Natural killer cell (primary cell): ENCODE results near the gene GTF3A. TPM values are rescaled to one million over a fixed set of nuclear protein-coding genes. Genes with fewer than 3 reads are reported as not detected.

Experiments
- ATAC-seq, 3 donors: fragments of 150-1000 bp in 2 of 3; fragments of 200-7000 bp in 1 of 3; cut with Tn5 transposase; 1 replicate in 1 of 3; 2 replicates in 2 of 3; pipeline ENCODE4 v1.10.0; 2021; ENCODE audit warnings: mild to moderate bottlenecking in 2 of 3, moderate library complexity in 2 of 3
- DNase-seq, 2 donors: peaks; one replicate each; pipeline versions ENCODE4 v3.0.0 to v3.0.0-alpha.2; 2013 to 2021; ENCODE audit warnings: mixed read lengths in 1 of 2
- H3K27ac ChIP-seq: one replicate; pipeline ENCODE4 v1.5.1; 2013; ENCODE audit warnings: mild to moderate bottlenecking, low read length
- H3K27me3 ChIP-seq: one replicate; pipeline ENCODE4 v1.6.1; 2013; ENCODE audit warnings: low read length; ENCODE audit not compliant: control insufficient read depth, insufficient read depth
- H3K36me3 ChIP-seq: one replicate; pipeline ENCODE4 v1.6.1; 2013; ENCODE audit warnings: low read length; ENCODE audit not compliant: control insufficient read depth, insufficient read depth
- H3K4me1 ChIP-seq: one replicate; pipeline ENCODE4 v1.6.1; 2013; ENCODE audit warnings: low read length; ENCODE audit not compliant: control insufficient read depth, insufficient read depth
- H3K4me3 ChIP-seq: one replicate; pipeline ENCODE4 v1.5.1; 2013; ENCODE audit warnings: low read length
- H3K9me3 ChIP-seq: one replicate; pipeline ENCODE4 v1.6.1; 2013; ENCODE audit warnings: low read length; ENCODE audit not compliant: control insufficient read depth, insufficient read depth
- H3K27ac Mint-ChIP-seq, 2 donors: one replicate each; pipeline ENCODE4 v1.8.0; 2022; ENCODE audit warnings: mild to moderate bottlenecking in 2 of 2, mixed read lengths in 2 of 2, moderate library complexity in 1 of 2
- H3K27me3 Mint-ChIP-seq, 2 donors: one replicate each; pipeline ENCODE4 v1.8.0; 2022; ENCODE audit warnings: low read depth in 2 of 2, mixed read lengths in 2 of 2
- H3K36me3 Mint-ChIP-seq: one replicate; pipeline ENCODE4 v1.8.0; 2022; ENCODE audit warnings: mixed read lengths
- H3K4me1 Mint-ChIP-seq, 2 donors: one replicate each; pipeline ENCODE4 v1.8.0; 2022; ENCODE audit warnings: mixed read lengths in 2 of 2
- H3K4me3 Mint-ChIP-seq: one replicate; pipeline ENCODE4 v1.8.0; 2022; ENCODE audit warnings: mild to moderate bottlenecking, moderate library complexity, mixed read lengths
- H3K9me3 Mint-ChIP-seq, 2 donors: one replicate each; pipeline ENCODE4 v1.8.0; 2022; ENCODE audit warnings: mixed read lengths in 2 of 2
- WGBS: methylation state at CpG from one replicate; pipeline ENCODE4 v1.1.7; 2013; ENCODE audit warnings: missing lambda C conversion rate; ENCODE audit not compliant: insufficient coverage; 5-methylcytosine and 5-hydroxymethylcytosine counted together
- intact Hi-C: fragments of 100-400 bp; cut with micrococcal nuclease; formaldehyde crosslinking; loops from one replicate; pipeline ENCODE4 v1.14.2; 2022
- total RNA-seq, 4 donors: library from RNA; stranded (reverse); fragments of 120-200 nt in 1 of 4; gene quantifications; one replicate each; pipeline versions ENCODE4 v1.2.3 to v1.2.4, GENCODE V29; 2013 to 2022
- TF ChIP-seq, protein P1 (sequence below): fragments of 200-600 bp; IDR thresholded peaks from one replicate; pipeline ENCODE4 v1.8.0; 2022; ENCODE audit warnings: antibody characterized with exemption

GTF3A gene
- total RNA-seq, 3 donors from 2014 or later (not counting 1 experiment from before 2014, with no cell fraction given) = 129 to 132 (median 130) TPM

DNA sequence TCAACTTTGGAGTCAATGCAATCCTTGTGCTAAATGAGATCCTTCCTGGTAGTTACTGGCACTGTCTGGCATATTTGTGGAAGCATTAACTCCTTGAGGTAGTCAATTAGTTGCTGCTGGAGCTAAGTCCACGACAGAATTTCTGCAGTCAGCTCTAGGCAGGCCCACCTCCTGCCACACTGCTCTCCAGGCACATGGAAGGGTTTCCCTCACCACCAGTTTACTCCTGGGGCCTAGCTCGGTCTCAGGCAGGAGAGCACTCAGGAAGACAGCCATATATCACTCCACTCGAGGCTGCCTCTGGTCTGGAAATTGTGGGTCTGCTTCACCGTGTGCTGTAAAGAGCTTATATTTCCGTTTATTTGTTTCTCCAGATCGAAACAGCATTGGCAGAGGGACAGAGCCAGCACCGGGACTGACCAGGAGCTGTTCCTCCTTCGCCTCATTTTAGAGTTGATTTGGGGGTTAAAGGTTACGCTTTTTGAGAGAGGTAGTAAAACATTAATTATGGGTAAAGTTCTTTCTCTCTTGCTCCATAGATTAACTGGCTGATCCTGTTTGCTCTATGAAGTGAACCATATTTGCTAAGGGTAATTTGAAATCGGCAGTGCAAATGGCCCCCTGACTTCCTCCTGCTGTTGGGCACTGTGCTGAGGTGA lies 20.6 kb upstream of the GTF3A start:
- no peak overlapping the region for H3K4me3 Mint-ChIP-seq
- ATAC-seq (no peak), DNase-seq (no peak)
- no peaks in the 10 kb centered on the region for H3K27me3 ChIP-seq
- H3K4me1 ChIP-seq = peaks cover 7% of the 10 kb centered on the region
- H3K36me3 Mint-ChIP-seq = no peaks in the 10 kb centered on the region
- H3K27ac ChIP-seq = no peak overlapping the region
- TF ChIP-seq, protein P1, sequence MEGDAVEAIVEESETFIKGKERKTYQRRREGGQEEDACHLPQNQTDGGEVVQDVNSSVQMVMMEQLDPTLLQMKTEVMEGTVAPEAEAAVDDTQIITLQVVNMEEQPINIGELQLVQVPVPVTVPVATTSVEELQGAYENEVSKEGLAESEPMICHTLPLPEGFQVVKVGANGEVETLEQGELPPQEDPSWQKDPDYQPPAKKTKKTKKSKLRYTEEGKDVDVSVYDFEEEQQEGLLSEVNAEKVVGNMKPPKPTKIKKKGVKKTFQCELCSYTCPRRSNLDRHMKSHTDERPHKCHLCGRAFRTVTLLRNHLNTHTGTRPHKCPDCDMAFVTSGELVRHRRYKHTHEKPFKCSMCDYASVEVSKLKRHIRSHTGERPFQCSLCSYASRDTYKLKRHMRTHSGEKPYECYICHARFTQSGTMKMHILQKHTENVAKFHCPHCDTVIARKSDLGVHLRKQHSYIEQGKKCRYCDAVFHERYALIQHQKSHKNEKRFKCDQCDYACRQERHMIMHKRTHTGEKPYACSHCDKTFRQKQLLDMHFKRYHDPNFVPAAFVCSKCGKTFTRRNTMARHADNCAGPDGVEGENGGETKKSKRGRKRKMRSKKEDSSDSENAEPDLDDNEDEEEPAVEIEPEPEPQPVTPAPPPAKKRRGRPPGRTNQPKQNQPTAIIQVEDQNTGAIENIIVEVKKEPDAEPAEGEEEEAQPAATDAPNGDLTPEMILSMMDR = no peak
- WGBS = 65% methylated on average over 10 of the region's 10 CpGs
- intact Hi-C loops = loop anchor here (10.0 kb wide), 1 partner anchor 51 kb away; the partner anchor contains the start of gene MTIF3
- no peaks in the 10 kb centered on the region for H3K36me3 ChIP-seq
- peaks cover 0 to 6% of the 10 kb centered on the region in 2 donors for H3K4me1 Mint-ChIP-seq
- H3K27me3 Mint-ChIP-seq = peaks cover 0 to 16% of the 10 kb centered on the region in 2 donors
- no peak overlapping the region for H3K27ac Mint-ChIP-seq
- H3K4me3 ChIP-seq = no peak overlapping the region
- no peaks in the 10 kb centered on the region for H3K9me3 Mint-ChIP-seq
- H3K9me3 ChIP-seq = no peaks in the 10 kb centered on the region

DNA sequence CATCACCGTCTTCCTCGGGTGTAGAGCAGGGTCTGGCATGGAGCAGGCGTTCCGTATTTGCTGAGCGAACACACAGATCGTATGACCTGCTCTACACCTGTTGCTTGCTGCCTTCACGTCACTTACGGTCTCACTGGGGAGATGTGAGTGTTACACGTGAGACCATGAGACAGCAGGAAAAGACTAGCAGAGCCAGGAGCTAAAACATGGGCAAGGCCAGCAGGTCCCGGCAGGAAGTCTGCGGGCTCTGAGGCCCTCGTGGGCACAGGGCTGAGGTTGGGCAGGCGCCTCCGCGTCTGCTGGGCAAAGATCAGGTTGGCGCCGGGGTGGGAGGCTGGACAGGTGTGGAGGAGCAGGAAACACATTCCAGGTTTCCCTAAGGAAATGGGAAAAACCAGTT lies 19.7 kb upstream of the GTF3A start:
- 66% methylated on average over 17 of the region's 17 CpGs for WGBS
- H3K36me3 Mint-ChIP-seq = no peaks in the 10 kb centered on the region

GRCh38 chr13:27405546-27406134 lies 18.8 kb upstream of the GTF3A start:
- TF ChIP-seq, protein P1 = no peak

More for the DNA sequence above, 19.7 kb upstream of the GTF3A start:
- DNase-seq (no peak), ATAC-seq (no peak)
- Mint-ChIP-seq H3K9me3 (no peaks in the 10 kb centered on the region), H3K27me3 (peaks cover 0 to 21% of the 10 kb centered on the region in 2 donors), H3K27ac (no peak overlapping the region), H3K4me3 (no peak overlapping the region), H3K4me1 (peaks cover 0 to 6% of the 10 kb centered on the region in 2 donors)
- no peaks in the 10 kb centered on the region for H3K27me3 ChIP-seq
- no peak overlapping the region for H3K4me3 ChIP-seq
- H3K9me3 ChIP-seq = no peaks in the 10 kb centered on the region
- no peaks in the 10 kb centered on the region for H3K36me3 ChIP-seq
- H3K4me1 ChIP-seq = peaks cover 7% of the 10 kb centered on the region
- no peak overlapping the region for H3K27ac ChIP-seq
- intact Hi-C loops = loop anchor here (10.0 kb wide), 1 partner anchor 50 kb away; the partner anchor contains the start of gene MTIF3
- TF ChIP-seq, protein P1 = no peak

More at GRCh38 chr13:27405546-27406134, 18.8 kb upstream of the GTF3A start:
- Histone ChIP-seq H3K9me3 (no peaks in the 10 kb centered on the region), H3K4me1 (peaks cover 7% of the 10 kb centered on the region), H3K4me3 (no peak overlapping the region), H3K27me3 (no peaks in the 10 kb centered on the region), H3K36me3 (no peaks in the 10 kb centered on the region), H3K27ac (no peak overlapping the region)
- no peak overlapping the region for H3K27ac Mint-ChIP-seq
- ATAC-seq = no peak
- no peak overlapping the region for H3K4me3 Mint-ChIP-seq
- H3K36me3 Mint-ChIP-seq = no peaks in the 10 kb centered on the region
- H3K4me1 Mint-ChIP-seq = peaks cover 0 to 6% of the 10 kb centered on the region in 2 donors
- 92% methylated on average over 5 of the region's 5 CpGs for WGBS
- peaks cover 3 to 29% of the 10 kb centered on the region in 2 donors for H3K27me3 Mint-ChIP-seq
- no peaks in the 10 kb centered on the region for H3K9me3 Mint-ChIP-seq
- intact Hi-C loops = loop anchor here (1.0 to 10.0 kb wide), 2 partner anchors 49 to 421 kb away; partner anchors contain the start of gene MTIF3
- DNase-seq = no peak
